GM20000 (cell line): Measurements from ENCODE around the gene SCAP.

Source experiments
- DNase-seq: peaks from one replicate; pipeline ENCODE4 v3.0.0; 2012; ENCODE audit warnings: low spot score
- CTCF ChIP-seq: IDR thresholded peaks from 2 replicates; pipeline ENCODE4 v1.5.1; 2012; ENCODE audit warnings: mild to moderate bottlenecking, control low read depth; ENCODE audit errors: extremely low read depth, missing control alignments

The SCAP gene

GRCh38 chr3:47410801-47411646 is 64.7 kb downstream of the SCAP start:
- DNase-seq, result no peak
- TF ChIP-seq CTCF, result no peak

- TF ChIP-seq CTCF, result no peak
- no peak for DNase-seq
Observed at GRCh38 chr3:47410417-47410720, 65.4 kb downstream of the SCAP start.

- no peak for DNase-seq
- no peak for TF ChIP-seq CTCF
Observed at GRCh38 chr3:47409688-47410416, 65.9 kb downstream of the SCAP start.

GRCh38 chr3:47409284-47409683 is 66.5 kb downstream of the SCAP start:
- no peak for TF ChIP-seq CTCF
- no peak for DNase-seq

- TF ChIP-seq CTCF, result no peak
Observed at GRCh38 chr3:47408839-47409229, 66.9 kb downstream of the SCAP start.

GRCh38 chr3:47407896-47408838 is 67.6 kb downstream of the SCAP start:
- no peak for TF ChIP-seq CTCF
- DNase-seq, result no peak

More at GRCh38 chr3:47408839-47409229, 66.9 kb downstream of the SCAP start:
- DNase-seq, result no peak
